ENCODE results near the gene SMCP.

SMCP gene

DNA sequence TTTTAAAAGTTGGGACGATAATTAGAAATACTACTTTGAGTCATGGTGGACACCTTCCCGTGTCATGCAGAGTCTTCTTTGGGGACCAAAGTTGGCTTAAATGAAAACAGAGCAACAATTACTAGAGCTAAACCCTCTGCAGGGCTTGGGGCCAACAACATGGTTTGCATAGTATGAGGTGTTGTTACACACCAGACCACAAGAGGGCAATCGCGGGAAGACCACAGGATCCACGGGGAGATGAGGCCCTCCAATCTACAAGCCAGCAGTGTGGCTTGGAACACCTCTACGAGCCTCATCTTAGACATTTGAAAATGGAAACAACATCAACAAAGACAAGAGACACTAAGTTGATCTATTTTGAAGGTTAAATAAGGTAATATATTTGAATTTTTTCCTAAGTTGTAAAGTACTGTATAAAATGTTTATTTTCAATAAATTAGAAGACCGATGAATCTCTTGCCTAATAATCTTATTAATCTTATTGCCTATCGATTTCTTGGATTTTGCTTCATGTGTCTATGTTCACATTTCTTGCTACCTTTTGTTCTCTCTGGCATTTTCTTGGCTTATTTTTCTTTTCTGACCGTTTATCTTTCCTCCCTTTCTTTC, 8.2 kb upstream of the SMCP start:
- no peak for TF ChIP-seq POLR2A (IDR thresholded peaks at IDR 0.05; ENCODE audit: low read depth, low read length)
- no peak for TF ChIP-seq PAX5 (IDR thresholded peaks at IDR 0.05; ENCODE audit: insufficient read depth, low read length, severe bottlenecking)
- no peak for TF ChIP-seq POLR2AphosphoS5 (IDR thresholded peaks at IDR 0.05; ENCODE audit: low read depth, low read length)
- no peak for TF ChIP-seq TAF1 (IDR thresholded peaks at IDR 0.05; ENCODE audit: low read depth, low read length)
- TF ChIP-seq POU2F2 (IDR thresholded peaks at IDR 0.05; ENCODE audit: low read depth, low read length), result peak; percentile 39; the same call in 1 of the 2 replicates
- FAIRE-seq (peak; percentile 94), DNase-seq (ENCODE audit: insufficient read length, low spot score) (peak; percentile 44)

- peak; percentile 26 for FAIRE-seq
- TF ChIP-seq SPI1 (IDR thresholded peaks at IDR 0.05; ENCODE audit: low read depth, low read length) (no peak), TAF1 (IDR thresholded peaks at IDR 0.05; ENCODE audit: low read depth, low read length) (no peak), POLR2AphosphoS5 (IDR thresholded peaks at IDR 0.05; ENCODE audit: low read depth, low read length) (no peak), POLR2A (IDR thresholded peaks at IDR 0.05; ENCODE audit: low read depth, low read length) (no peak), POU2F2 (IDR thresholded peaks at IDR 0.05; ENCODE audit: low read depth, low read length) (no peak), PAX5 (IDR thresholded peaks at IDR 0.05; ENCODE audit: insufficient read depth, low read length, severe bottlenecking) (no peak)
- no peak for DNase-seq (ENCODE audit: insufficient read length, low spot score)
These were observed 7.0 kb upstream of the SMCP start for GRCh38 chr1:152870831-152871730.

- DNase-seq (ENCODE audit: insufficient read length, low spot score) (no peak), FAIRE-seq (no peak)
- TF ChIP-seq POU2F2 (IDR thresholded peaks at IDR 0.05; ENCODE audit: low read depth, low read length), result no peak
- TF ChIP-seq POLR2A (IDR thresholded peaks at IDR 0.05; ENCODE audit: low read depth, low read length), result no peak
- no peak for TF ChIP-seq PAX5 (IDR thresholded peaks at IDR 0.05; ENCODE audit: insufficient read depth, low read length, severe bottlenecking)
- no peak for TF ChIP-seq SPI1 (IDR thresholded peaks at IDR 0.05; ENCODE audit: low read depth, low read length)
- TF ChIP-seq POLR2AphosphoS5 (IDR thresholded peaks at IDR 0.05; ENCODE audit: low read depth, low read length), result no peak
- TF ChIP-seq TAF1 (IDR thresholded peaks at IDR 0.05; ENCODE audit: low read depth, low read length), result no peak
These were observed 6.4 kb upstream of the SMCP start for GRCh38 chr1:152871731-152872126.

GRCh38 chr1:152873495-152873894, 4.6 kb upstream of the SMCP start:
- TF ChIP-seq POU2F2 (IDR thresholded peaks at IDR 0.05; ENCODE audit: low read depth, low read length) (no peak), POLR2AphosphoS5 (IDR thresholded peaks at IDR 0.05; ENCODE audit: low read depth, low read length) (no peak), PAX5 (IDR thresholded peaks at IDR 0.05; ENCODE audit: insufficient read depth, low read length, severe bottlenecking) (no peak), SPI1 (IDR thresholded peaks at IDR 0.05; ENCODE audit: low read depth, low read length) (no peak), TAF1 (IDR thresholded peaks at IDR 0.05; ENCODE audit: low read depth, low read length) (no peak), POLR2A (IDR thresholded peaks at IDR 0.05; ENCODE audit: low read depth, low read length) (no peak)
- no peak for DNase-seq (ENCODE audit: insufficient read length, low spot score)
- no peak for FAIRE-seq

GRCh38 chr1:152876827-152877226, 1.3 kb upstream of the SMCP start:
- DNase-seq (ENCODE audit: insufficient read length, low spot score) (no peak), FAIRE-seq (no peak)
- TF ChIP-seq POLR2AphosphoS5 (IDR thresholded peaks at IDR 0.05; ENCODE audit: low read depth, low read length) (no peak), POU2F2 (IDR thresholded peaks at IDR 0.05; ENCODE audit: low read depth, low read length) (no peak), TAF1 (IDR thresholded peaks at IDR 0.05; ENCODE audit: low read depth, low read length) (no peak), PAX5 (IDR thresholded peaks at IDR 0.05; ENCODE audit: insufficient read depth, low read length, severe bottlenecking) (no peak), SPI1 (IDR thresholded peaks at IDR 0.05; ENCODE audit: low read depth, low read length) (no peak), POLR2A (IDR thresholded peaks at IDR 0.05; ENCODE audit: low read depth, low read length) (no peak)

DNA sequence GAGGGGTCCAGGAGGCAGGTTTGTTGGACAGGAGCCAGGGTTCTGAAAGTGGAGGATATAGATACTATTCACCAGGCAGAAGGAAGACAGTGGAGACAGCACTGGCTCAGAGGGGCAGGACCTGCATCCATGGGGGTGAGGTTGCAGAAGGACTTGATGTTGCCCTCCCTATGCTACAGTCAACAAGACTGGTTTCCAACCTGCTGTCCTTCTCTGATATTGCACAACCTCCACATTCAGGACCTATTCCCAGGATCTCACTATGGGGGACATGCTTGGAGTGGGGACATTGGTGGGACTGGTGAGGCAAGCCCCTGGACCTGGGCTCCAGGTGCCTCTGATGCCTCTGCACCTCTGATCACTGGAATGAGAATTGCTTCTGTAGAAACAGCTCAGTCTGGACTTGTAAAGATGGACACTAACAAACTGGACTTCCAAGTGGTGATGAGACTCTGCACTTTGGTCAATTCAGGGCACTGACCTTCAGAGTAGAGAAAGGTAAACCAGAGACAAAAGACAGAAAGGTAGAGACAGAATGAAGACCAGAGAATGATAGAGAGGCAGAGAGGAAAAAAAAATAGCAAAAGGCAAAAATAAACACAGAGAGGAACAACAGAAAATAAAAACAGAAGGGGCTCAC, 1.6 kb downstream of the SMCP start:
- FAIRE-seq (no peak), DNase-seq (ENCODE audit: insufficient read length, low spot score) (no peak)
- TF ChIP-seq SPI1 (IDR thresholded peaks at IDR 0.05; ENCODE audit: low read depth, low read length) (no peak), PAX5 (IDR thresholded peaks at IDR 0.05; ENCODE audit: insufficient read depth, low read length, severe bottlenecking) (no peak), POU2F2 (IDR thresholded peaks at IDR 0.05; ENCODE audit: low read depth, low read length) (no peak), POLR2AphosphoS5 (IDR thresholded peaks at IDR 0.05; ENCODE audit: low read depth, low read length) (no peak), TAF1 (IDR thresholded peaks at IDR 0.05; ENCODE audit: low read depth, low read length) (no peak), POLR2A (IDR thresholded peaks at IDR 0.05; ENCODE audit: low read depth, low read length) (no peak)

- FAIRE-seq (peak; percentile 16), DNase-seq (ENCODE audit: insufficient read length, low spot score) (no peak)
- TF ChIP-seq PAX5 (IDR thresholded peaks at IDR 0.05; ENCODE audit: insufficient read depth, low read length, severe bottlenecking) (no peak), TAF1 (IDR thresholded peaks at IDR 0.05; ENCODE audit: low read depth, low read length) (no peak), POU2F2 (IDR thresholded peaks at IDR 0.05; ENCODE audit: low read depth, low read length) (no peak), POLR2A (IDR thresholded peaks at IDR 0.05; ENCODE audit: low read depth, low read length) (no peak), POLR2AphosphoS5 (IDR thresholded peaks at IDR 0.05; ENCODE audit: low read depth, low read length) (no peak), SPI1 (IDR thresholded peaks at IDR 0.05; ENCODE audit: low read depth, low read length) (no peak)
These were observed 2.2 kb downstream of the SMCP start for GRCh38 chr1:152880316-152880715.

DNA sequence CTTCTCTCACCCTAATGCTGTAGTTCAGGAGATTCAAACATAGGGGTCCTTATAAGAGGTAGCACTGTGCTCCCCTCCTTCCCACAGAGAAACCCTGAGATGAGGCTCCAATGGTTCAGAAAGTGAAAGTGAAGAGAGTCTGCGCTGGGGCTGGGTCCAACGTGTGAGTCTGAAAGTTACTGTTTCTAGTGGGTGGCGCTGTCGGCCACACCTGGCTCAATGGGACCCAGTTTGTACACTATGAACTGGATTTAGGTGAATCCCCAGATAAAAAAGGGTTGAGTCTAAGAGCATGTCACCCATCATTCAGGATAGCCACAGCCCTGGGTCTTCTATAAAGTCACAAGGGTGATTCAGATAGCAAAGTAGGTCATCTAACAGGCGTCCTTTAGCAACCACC, 2.8 kb downstream of the SMCP start:
- FAIRE-seq (no peak), DNase-seq (ENCODE audit: insufficient read length, low spot score) (no peak)
- TF ChIP-seq POLR2AphosphoS5 (IDR thresholded peaks at IDR 0.05; ENCODE audit: low read depth, low read length), result no peak
- no peak for TF ChIP-seq POU2F2 (IDR thresholded peaks at IDR 0.05; ENCODE audit: low read depth, low read length)
- TF ChIP-seq TAF1 (IDR thresholded peaks at IDR 0.05; ENCODE audit: low read depth, low read length), result no peak
- TF ChIP-seq POLR2A (IDR thresholded peaks at IDR 0.05; ENCODE audit: low read depth, low read length), result no peak
- TF ChIP-seq PAX5 (IDR thresholded peaks at IDR 0.05; ENCODE audit: insufficient read depth, low read length, severe bottlenecking), result no peak
- TF ChIP-seq SPI1 (IDR thresholded peaks at IDR 0.05; ENCODE audit: low read depth, low read length), result no peak

GRCh38 chr1:152884085-152884484, 6.0 kb downstream of the SMCP start:
- no peak for FAIRE-seq
- DNase-seq (ENCODE audit: insufficient read length, low spot score), result no peak
- TF ChIP-seq TAF1 (IDR thresholded peaks at IDR 0.05; ENCODE audit: low read depth, low read length) (no peak), SPI1 (IDR thresholded peaks at IDR 0.05; ENCODE audit: low read depth, low read length) (peak; percentile 68), POLR2A (IDR thresholded peaks at IDR 0.05; ENCODE audit: low read depth, low read length) (no peak), PAX5 (IDR thresholded peaks at IDR 0.05; ENCODE audit: insufficient read depth, low read length, severe bottlenecking) (no peak), POU2F2 (IDR thresholded peaks at IDR 0.05; ENCODE audit: low read depth, low read length) (no peak)
